CD4-positive, alpha-beta T cell treated with Interleukin-12 subunit alpha and Interleukin-12 subunit beta, for 1 hour (primary cell): ENCODE measurements around the gene GSKIP.

Source experiments
- DNase-seq: peaks from one replicate; pipeline ENCODE4 v3.0.0-alpha.2; 2020

GSKIP gene

DNA sequence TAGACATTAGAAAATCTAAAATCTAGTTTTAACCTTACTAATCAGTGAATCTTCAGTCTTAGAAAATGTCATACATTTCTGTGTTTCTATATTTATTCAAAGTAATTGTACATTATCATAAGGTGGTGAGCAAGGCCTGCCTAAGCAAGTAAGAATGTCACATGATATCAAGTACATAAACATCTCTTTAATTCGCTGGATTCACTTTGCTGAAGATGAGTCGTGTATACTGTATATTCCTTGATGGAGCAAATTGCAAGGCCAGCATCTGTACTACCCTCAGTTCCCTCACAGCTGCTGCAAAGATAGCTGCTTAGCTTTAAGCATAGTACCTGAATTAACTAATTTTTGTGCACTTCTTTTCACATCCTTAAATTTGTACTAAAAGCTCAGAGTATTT lies 20.1 kb downstream of the GSKIP start:
- no peak for DNase-seq

DNA sequence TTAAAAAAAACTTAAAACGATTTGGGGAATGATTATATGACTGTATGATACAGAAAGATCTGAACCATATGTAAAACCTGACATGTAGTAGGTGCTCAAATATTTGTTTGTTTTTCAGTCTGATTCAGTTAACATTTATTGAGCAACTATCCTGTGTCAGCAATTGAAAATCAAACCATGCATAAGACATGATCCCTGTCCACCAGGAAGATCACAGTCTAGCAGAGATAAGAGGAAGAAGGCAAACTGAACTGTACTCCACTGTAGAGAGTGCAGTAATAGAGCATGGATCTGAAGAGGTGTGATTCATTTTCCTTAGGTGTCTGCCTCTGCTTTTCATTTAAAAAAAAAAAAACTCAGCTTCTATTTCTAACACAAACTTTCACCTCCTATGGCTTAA lies 20.7 kb downstream of the GSKIP start:
- no peak for DNase-seq

DNA sequence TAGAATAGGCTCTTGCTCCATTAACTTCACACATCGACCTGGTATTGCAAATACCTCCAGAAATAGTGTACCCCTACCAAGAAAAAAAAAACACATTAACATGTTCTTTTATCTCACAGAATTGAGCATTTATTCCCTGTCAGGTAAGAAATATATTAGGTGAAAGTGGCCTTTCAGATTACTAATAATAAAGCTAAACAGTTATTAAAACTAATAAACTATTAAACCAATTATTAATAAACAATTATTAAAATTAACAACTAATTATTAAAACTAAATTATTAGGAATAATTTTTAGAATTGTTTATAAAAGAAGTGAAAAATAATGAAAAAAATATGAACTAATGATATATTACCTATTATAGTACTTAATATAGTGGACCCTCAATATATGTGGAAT lies 21.4 kb downstream of the GSKIP start:
- DNase-seq: no peak

DNA sequence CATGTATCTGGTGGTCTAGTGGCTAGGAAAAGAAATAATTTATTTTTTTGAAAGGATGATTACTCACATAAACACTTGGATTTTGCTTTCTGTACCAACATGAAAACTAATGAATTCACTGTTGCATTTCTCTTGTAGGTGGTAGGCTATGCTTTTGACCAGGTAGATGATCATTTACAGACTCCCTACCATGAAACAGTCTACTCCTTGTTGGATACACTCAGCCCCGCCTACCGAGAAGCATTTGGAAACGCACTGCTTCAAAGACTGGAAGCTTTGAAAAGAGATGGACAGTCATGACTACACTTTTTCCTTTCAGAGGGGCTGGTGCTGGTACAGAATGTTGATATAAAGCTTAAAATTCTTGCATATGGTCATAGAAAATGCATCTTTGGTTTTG lies 22.1 kb downstream of the GSKIP start:
- no peak for DNase-seq

DNA sequence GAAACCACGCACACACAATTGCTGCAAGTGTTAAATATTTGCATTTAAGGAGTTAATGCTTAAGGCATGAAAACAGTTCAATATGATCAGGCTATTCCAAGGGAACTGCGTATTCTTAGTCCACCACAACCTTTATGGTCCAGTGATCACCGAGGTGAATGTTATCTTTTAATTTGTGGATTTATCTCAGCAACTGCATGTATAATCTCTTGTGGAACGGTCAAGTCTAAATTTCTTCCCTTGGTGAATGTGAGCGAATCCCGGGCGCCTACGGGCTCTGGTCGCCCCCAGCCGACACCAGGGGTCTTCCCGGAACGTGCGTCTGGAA lies 27.6 kb downstream of the GSKIP start:
- no peak for DNase-seq

DNA sequence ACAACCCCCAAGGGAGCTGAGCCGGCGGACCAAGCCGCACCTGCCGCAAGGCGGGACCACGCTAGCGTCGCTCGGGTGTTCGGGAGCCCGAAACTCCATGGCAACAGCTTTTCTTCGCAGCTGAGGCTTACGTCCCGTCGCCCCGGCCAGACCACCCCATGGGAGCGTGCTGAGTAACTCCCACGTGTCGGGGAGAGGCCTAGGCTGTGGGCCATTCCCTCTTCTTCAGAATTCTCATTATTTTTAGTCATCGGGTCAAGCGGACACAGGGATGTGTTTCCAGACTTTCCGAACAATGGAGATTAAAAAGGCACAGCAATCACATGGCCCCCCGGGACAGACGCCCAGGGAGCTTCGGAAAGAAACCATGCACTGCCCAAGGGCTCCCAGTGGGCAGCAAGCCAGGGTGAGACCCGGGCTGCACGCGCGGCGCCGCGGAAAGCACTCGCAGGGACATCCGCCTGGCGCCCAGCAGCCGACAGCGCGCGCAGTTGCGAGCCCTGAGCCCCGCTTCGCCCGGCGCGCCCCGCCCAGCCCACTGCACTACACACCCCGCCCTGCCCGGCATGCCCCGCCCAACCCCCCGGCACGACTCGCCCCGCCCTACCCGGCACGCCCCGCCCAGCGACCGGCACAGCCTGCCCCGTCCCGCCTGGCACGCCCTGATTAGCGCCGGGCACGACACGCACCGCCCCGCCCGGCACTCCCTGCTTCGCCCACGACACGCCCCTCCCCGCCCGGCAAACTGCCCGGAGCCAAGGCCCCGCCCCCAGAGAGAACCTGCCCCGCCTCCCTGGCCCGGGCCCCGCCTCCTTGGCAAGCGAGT lies 28.2 kb downstream of the GSKIP start:
- peak; percentile 99 for DNase-seq

DNA sequence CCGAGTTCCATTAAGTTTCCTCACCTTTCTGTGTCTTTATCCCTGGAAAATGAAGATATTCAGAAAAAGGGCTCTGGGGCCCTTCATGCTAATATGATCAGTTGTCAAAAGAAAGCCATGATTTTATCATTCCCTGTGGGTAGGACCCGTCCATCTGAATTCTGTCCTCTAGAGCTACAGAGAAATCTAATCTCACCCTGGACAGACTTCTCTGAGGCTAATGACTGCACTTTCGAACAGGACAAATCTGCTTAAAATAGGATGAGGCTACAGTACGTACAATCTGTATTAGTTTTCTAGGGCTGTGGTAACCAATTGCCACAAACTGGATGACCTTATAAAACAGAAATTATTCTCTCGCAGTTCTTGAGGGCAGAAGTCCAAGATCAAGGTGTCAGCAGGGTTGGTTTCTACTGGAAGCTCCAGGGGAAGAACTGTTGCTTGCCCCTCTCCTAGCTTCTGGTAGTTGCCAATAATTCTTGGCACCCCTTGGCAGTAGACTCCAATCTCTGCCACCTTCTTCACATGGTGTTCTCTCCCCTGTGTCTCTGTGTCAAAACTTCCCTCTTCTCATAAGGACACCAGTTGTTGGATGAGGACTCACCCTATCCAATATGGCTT lies 29.9 kb downstream of the GSKIP start:
- DNase-seq: no peak

DNA sequence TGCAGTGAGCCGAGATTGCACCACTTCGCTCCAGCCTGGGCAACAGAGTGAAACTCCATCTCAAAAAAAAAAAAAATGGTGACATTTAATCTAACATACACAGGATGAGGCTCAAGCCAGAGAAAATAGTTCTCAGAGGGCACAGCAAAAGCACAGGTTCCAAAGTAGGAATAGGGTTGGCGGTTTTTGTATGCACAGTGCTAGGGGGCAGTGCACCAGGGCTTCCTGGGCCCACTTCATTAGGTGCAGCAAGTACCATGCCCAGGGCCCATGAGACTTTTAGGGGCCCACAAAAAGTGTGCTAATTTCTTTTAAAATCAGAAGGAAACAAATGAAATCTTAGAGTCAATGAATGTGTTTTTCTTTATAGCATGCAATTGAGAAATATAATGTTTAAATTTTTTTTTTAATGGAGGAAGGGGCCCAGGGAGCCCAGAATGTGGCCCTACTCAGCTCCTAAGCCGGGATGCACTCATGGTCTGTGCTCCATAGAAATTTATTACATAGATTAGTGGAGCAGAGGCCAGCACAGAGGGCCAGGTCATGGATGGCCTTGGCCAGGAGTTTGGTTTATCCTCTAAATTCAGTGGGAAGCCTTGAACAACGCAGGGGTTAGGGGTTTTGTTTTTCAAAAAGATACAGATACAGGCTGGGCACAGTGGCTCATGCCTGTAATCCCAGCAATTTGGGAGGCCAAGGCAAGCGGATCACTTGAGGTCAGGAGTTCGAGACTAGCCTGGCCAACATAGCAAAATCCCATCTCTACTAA lies 30.9 kb downstream of the GSKIP start:
- no peak for DNase-seq

DNA sequence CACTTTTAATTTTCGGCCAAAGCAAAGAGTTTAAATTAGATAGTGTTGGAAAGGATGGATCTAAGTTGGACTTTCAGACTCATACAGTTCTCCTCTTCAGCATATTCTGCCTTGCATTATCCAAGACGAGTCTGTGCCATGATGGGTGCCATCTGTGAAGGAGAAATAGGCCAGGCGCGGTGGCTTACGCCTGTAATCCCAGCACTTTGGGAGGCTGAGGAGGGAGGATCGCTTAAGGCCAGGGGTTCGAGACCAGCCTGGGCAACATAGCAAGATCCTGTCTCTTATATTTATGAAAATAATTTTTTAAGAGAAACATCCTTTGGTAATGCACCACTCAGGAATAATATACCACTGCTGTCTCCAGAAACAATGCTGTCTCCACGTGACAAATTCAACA lies 35.1 kb downstream of the GSKIP start:
- DNase-seq: no peak

DNA sequence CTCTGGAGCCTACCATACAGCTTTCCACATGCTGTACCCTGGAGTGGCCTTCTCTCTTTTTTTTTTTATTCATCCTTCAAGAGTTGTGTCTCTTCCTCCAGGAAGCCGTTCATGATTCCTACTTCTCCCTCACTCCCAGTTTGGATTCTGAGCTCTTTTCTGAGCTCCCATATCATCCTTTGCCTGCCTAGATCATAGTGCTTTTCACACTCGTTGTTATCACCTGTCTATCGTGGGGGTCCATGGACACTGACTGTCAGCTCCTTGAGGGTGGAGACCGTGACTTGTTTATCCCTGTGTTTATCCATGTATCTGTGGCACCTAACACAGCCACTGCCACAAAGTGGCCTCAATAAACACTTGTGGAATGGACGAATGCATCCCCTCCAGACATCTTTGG lies 35.6 kb downstream of the GSKIP start:
- no peak for DNase-seq

DNA sequence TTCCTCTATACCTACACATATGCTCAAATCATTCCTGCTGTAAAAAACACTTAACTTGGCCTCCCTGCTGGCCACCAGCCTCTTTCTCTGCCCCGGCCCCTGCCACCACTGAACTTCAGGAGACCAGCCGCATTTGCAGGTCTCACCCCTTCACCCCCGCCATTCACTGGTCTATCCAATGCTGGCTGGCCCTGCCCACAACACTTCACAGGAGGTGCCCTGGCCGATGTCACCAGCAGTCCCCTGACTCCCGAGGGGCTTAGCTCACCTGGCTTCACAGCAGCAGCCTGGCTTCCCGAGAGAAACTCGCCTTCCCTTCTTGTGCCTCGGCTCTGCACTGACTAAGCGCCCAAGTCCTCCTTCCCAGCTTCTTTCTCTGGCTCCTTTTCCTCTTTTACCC lies 36.1 kb downstream of the GSKIP start:
- DNase-seq: no peak

DNA sequence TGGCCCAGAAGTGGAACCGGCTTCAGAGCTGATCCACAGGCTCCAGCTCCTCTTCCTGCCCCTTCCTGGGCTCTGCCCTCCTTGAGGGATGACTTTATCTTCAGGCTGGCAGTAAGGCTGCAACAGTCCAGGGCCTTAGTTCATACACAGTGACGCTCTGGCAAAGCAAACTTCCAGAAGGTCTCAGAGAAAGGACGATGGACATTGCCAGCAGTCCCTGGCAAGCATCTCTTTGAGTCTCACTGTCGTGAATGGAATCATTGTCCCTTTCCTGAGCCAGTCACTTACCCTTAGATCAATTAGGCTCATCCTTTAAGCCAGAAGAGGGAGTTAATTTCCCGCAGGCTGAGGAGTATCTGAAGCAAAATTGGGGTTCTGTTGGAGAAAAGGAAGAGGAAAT lies 37.2 kb downstream of the GSKIP start:
- DNase-seq: no peak

DNA sequence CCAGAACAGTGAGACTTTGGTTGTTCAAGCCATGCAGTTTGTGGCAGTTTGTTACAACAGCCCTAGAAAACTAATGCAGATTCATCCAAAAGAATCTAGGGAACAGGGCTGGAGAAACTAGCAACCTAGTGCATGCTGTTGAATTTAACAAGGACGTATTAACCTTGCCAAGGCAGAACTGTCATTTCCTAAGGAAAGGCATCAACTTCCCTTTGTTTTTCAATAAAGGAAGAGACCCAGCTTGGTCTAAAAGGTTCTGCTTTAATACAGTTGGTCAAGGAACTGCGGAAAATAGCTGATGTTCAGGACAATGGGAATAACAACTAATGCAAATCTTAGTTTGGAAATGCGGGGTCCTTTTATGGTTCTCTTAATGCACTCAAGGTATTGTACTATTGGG lies 40.1 kb downstream of the GSKIP start:
- no peak for DNase-seq

DNA sequence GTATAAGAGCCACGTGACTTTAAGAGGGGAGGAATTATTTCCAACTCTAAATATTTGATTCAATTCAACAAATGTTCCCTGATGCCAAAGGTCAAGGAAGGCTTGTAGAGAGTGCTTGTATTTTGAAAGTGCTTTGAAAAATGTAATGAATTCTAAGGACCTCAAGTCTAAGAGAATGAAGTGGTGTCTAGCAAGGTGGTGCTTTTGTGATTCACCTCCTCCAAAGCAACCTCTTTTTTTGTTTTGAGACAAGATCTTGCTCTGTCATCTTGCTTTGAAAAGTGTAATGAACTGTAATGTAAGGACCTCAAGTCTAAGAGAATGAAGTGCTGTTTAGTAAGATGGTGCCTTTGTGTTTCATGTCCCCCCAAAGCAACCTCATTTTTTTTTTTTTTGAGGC lies 42.4 kb downstream of the GSKIP start:
- no peak for DNase-seq

DNA sequence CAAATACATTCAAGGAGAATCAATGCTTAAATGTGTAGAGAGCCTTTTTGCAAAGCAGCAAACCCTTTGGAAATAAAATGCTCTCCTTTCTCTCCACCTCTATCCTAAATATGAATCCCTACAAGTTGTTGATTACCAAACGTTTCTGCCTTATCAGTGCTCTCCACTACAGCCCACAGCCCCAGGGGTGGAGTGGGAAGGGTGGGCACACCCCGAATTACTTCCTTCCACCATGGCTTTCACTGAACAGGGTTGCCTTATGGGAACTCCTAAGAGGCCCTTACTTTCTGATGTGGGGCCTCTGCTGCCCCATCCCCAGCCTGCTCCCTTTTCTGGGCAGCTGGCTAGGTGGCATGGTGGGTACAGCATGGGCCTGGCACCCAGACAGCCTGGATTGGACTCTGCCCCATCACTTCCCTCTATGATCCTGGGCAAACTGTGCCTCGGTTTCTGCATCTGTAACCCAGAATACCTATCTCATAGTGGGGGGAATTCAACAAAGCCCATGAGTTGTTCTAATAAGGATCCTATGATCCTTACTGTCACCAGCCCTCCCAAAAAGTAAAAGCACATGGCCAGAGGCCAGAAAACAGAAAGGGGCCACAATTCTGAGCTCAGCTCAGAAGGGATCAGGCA lies 44.7 kb downstream of the GSKIP start:
- DNase-seq: no peak

DNA sequence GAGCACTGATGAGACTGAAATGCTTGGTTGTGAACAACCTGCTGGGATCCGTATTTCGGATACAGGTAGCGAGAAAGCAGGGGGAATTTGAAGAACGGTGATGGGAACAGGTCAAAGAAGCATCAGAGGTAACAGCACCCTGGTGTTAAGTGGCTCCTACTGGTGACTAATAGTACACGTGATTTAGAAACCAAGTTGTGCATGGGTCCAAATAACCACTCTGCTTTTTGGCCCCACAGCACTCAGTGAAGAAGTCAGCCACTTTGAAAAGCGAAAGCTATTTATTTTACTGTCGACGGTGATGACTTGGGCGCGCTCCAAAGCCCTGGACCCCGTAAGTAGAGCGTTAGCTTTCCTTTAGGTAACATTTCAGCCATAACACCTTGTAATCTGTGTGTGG lies 45.3 kb downstream of the GSKIP start:
- DNase-seq: no peak

DNA sequence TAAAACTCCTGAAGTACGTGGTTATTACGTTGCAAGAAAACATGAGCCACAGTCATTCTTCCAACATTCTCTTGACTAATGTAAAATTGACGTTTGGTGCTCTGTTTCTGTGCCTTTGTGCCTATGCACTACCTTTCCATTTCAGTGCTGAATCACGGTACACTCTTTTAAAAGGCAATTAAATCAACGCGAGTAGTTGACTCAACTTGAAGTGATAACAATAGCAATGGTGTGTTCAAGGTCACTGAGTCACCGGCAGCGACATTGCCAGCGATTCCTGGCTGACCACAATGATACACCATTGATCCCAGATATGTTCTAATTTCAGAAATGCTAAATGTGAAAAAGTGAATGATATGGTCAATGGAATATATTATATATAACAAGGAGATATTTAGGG lies 46.4 kb downstream of the GSKIP start:
- DNase-seq: no peak

DNA sequence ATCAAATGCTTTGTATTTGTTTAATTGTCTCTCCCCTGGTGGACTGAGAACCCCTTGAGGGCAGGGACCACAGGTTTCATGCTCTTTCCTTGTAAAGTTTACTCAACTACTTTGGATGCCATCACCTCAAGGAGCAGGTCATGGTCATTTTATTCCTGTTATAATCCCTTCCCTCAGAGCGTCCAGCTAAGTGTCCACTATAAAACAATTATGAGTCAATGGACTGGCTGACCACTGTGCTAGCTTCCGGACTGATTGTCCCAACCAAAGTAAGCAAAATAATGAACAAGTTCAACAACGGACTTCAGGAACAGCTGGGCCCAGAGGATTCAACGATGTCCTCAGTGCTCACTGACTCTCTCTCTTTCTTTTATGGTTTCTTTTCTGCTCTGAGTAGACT lies 46.8 kb downstream of the GSKIP start:
- no peak for DNase-seq

DNA sequence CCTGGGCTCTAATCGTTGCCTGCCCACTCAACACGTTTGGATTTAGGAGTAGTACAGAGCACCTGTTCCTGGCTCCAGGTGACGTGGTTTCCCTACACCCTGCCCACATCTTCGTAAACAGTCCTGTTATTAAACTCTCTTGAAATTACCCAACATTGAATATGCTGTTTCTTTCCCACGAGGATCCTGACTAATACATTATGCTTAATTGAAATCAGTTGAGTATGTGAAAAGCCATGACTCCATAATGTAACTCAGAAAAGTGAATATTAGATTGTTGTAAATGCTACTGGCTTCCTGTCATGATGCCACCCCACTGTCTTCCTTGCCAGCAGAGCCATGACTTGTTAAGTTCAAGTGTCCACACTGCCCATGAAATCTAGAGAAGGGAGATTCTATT lies 50.2 kb downstream of the GSKIP start:
- no peak for DNase-seq

DNA sequence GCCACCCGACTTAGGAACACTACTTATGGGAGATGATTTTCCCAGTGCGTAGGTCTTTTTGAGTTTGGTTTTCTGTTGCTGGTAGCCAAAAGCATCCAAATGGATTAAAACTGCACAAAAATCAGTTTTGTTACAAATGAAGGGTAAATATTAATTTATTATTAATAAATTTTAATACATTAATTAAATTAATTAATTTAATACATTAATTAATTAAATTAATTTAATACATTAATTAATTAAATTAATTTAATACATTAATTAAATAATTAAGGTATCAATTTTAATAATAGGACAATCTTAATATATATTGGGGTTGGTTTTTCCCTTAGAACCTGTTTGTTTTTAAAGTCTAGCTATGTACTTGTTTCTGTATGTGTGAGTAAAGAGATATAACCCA lies 52.2 kb downstream of the GSKIP start:
- DNase-seq: no peak

DNA sequence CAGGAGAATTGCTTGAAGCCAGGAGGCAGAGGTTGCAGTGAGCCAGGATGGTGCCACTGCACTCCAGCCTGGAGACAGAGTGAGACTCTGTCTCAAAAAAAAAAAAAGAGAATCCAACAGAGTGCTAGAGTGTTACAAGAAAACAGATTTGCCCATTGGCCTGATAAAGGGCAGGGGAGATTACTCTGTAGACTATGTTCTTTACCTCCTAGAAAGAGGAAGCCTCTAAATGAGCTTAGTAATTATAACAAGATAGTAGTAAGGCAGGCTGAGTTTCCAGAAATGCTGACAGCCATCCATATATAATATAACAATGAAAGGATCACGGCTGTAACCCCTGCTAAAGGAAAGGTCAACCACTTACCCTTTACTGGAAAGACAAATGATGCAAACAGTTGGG lies 53.0 kb downstream of the GSKIP start:
- DNase-seq: no peak

DNA sequence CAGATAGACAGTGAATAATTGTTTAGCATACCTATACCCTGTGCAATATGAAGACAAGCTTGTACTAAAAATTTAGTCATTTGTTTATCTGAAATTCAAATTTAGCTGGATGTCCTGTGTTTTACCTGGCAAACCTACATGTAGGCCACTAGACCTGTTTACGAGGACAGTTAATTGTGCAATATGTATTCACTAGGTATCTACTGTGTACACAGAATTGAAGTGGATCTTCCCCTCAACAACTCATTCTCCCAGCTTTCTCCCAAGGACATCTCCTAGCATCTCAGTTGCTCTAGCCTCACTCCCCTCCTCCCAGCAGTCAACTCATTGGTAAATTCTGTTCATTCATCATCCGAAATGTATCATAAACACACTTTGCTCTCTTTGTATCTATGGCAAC lies 53.9 kb downstream of the GSKIP start:
- no peak for DNase-seq

DNA sequence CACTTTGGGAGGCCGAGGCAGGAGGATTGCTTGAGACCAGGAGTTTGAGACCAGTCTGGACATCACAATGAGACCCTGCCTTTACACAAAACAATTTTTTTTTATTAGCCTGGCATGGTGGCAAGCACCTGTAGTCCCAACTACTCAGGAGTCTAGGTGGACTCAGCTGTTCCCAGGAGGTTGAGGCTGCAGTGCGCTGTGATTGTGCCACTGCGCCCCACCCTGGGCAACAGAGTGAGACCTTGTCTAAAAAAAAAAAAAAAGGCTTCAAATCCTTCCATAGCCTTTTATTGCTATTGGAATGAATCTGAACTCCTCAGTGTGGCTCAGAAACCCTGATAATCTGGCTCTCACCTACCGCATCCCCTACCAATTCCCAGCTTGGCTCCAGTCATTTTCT lies 54.7 kb downstream of the GSKIP start:
- no peak for DNase-seq

DNA sequence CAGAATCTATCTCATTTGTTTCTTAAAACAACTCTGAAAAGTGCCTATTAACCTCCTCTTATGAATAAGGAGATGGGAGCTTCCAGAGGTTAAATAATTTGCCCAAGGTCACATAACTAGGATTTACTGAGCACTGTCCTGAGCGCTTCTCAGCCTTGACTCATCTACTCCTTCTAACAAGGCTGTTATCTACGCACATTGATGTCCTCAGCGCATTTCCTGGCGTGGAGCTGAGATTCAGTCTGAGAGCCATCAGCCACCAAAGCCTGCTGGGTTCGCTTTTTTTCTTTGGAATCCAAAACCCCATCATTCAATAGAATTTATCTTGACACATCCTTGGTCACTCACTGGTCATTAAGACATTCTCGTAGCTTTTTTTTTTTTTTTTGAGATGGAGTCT lies 57.9 kb downstream of the GSKIP start:
- DNase-seq: no peak
